Inferior parietal cortex (tissue), 1 donor: ENCODE measurements around the gene CCDC78.
"Not testable (repeated sequence)": the region's sequence is repeated elsewhere in the genome, so short reads cannot be mapped to it uniquely, and the experiment has no call there.

Experiments used
- DNase-seq: peaks from one replicate; pipeline ENCODE4 v3.0.0-alpha.2; 2016; ENCODE audit errors: extremely low spot score

CCDC78 gene

GRCh38 chr16:760545-761343 is 34.5 kb upstream of the CCDC78 start, which contains the start of gene MSLN:
MSLN (plus strand) TSS chr16:760734; CDS start chr16:762681, 1,947 bp downstream.
- DNase-seq = no peak

GRCh38 chr16:760065-760464 is 33.8 kb upstream of the CCDC78 start:
- DNase-seq = no peak

GRCh38 chr16:759110-759910 is 33.1 kb upstream of the CCDC78 start:
- no peak for DNase-seq

GRCh38 chr16:756428-756827 is 30.2 kb upstream of the CCDC78 start:
- DNase-seq = no peak

- no peak for DNase-seq
Observed at GRCh38 chr16:754656-755055, 28.4 kb upstream of the CCDC78 start.

GRCh38 chr16:754121-754607 is 27.9 kb upstream of the CCDC78 start:
- not testable (repeated sequence) for DNase-seq

GRCh38 chr16:752007-752312 is 25.7 kb upstream of the CCDC78 start:
- no peak for DNase-seq

- DNase-seq = no peak
Observed at GRCh38 chr16:751152-752006, 25.1 kb upstream of the CCDC78 start.

- no peak for DNase-seq
Observed at GRCh38 chr16:750485-750884, 24.2 kb upstream of the CCDC78 start.

- DNase-seq = no peak
Observed at GRCh38 chr16:749010-749409, 22.8 kb upstream of the CCDC78 start.

- DNase-seq = no peak
Observed at GRCh38 chr16:747978-748746, 21.9 kb upstream of the CCDC78 start.

GRCh38 chr16:746637-747036 is 20.4 kb upstream of the CCDC78 start:
- no peak for DNase-seq

- no peak for DNase-seq
Observed at GRCh38 chr16:745739-746138, 19.5 kb upstream of the CCDC78 start.

- no peak for DNase-seq
Observed at GRCh38 chr16:743794-744500, 17.7 kb upstream of the CCDC78 start.

GRCh38 chr16:742894-743293 is 16.7 kb upstream of the CCDC78 start:
- DNase-seq = not testable (repeated sequence)

- no peak for DNase-seq
Observed at GRCh38 chr16:741986-742629, 15.9 kb upstream of the CCDC78 start.

GRCh38 chr16:740764-741505 is 14.7 kb upstream of the CCDC78 start, which contains the start of gene CIAO3:
CIAO3 (minus strand) TSS chr16:740997; CDS start chr16:740985, 12 bp downstream.
- peak; percentile 83 for DNase-seq

GRCh38 chr16:740459-740763 is 14.2 kb upstream of the CCDC78 start:
- DNase-seq = no peak
